A549 (cell line): ENCODE data around the gene ARHGAP42. TPM values are rescaled to one million over a fixed set of nuclear protein-coding genes. Genes with fewer than 3 reads are reported as not detected.

Source experiments
- ATAC-seq, 2 experiments: fragments of 200-7000 bp in 1 of 2; fragments of >200 bp in 1 of 2; cut with Nextera tagmentation in 1 of 2; cut with Tn5 transposase in 1 of 2; 3 replicates each; pipeline versions ENCODE4 v1.8.0 to v1.9.1; 2018 to 2020; ENCODE audit warnings: mild to moderate bottlenecking in 1 of 2, moderate library complexity in 1 of 2
- CTCF ChIA-PET: fragments of 300-600 bp; sonication (Branson Sonifier 250); formaldehyde crosslinking; extraction: SDS; loops from one replicate; lab custom pipeline; 2021; ENCODE audit warnings: antibody characterized with exemption, inconsistent platforms; lab: Yijun Ruan, JAX
- POLR2A ChIA-PET: fragments of 350-600 bp; formaldehyde crosslinking; extraction: SDS; loops from one replicate; lab custom pipeline; 2021; ENCODE audit warnings: antibody characterized with exemption, inconsistent platforms; lab: Yijun Ruan, JAX
- DNase-seq, 2 experiments: peaks; one replicate each; pipeline versions ENCODE4 v3.0.0 to v3.0.0-alpha.2; 2011 to 2016; ENCODE audit warnings: low read depth in 1 of 2, low spot score in 1 of 2
- FAIRE-seq: peaks from 2 replicates; lab custom pipeline; 2011; peaks lifted over from hg19 to GRCh38; lab: Jason Lieb, UNC
- H3K27ac ChIP-seq, 2 experiments: fragments of >200 bp; sonication (Bioruptor Twin); formaldehyde crosslinking; 3 replicates each; pipeline ENCODE4 v1.5.1; 2016 to 2017
- H3K4me1 ChIP-seq: fragments of >200 bp; sonication (Bioruptor Twin); formaldehyde crosslinking; 3 replicates; pipeline ENCODE4 v1.6.1; 2016
- H3K4me2 ChIP-seq: fragments of >200 bp; sonication (Bioruptor Twin); formaldehyde crosslinking; 3 replicates; pipeline ENCODE4 v1.6.1; 2016
- H3K4me3 ChIP-seq: fragments of >200 bp; sonication (Bioruptor Twin); formaldehyde crosslinking; 3 replicates; pipeline ENCODE4 v1.5.1; 2016
- H3K9me3 ChIP-seq: fragments of >200 bp; sonication (Bioruptor Twin); formaldehyde crosslinking; 3 replicates; pipeline ENCODE4 v1.6.1; 2016
- CEBPB ChIP-seq, 2 experiments: fragments of >200 bp in 1 of 2; sonication (Bioruptor Twin) in 1 of 2; formaldehyde crosslinking in 1 of 2; IDR thresholded peaks; 2 replicates each; pipeline ENCODE4 v1.6.1; 2012 to 2016
- CTCF ChIP-seq: fragments of >200 bp; sonication (Bioruptor Twin); formaldehyde crosslinking; IDR thresholded peaks from 3 replicates; pipeline ENCODE4 v1.5.1; 2016
- FOSB ChIP-seq: fragments of 250-450 bp; sonication (Bioruptor Pico); IDR thresholded peaks from 2 replicates; pipeline ENCODE4 v1.5.0; 2020; ENCODE audit warnings: mild to moderate bottlenecking, moderate library complexity
- FOXS1 ChIP-seq: fragments of 250-450 bp; sonication (Bioruptor Pico); IDR thresholded peaks from 2 replicates; pipeline ENCODE4 v1.5.0; 2020; ENCODE audit warnings: mild to moderate bottlenecking, moderate library complexity
- GATA3 ChIP-seq: IDR thresholded peaks from 2 replicates; pipeline ENCODE4 v1.6.1; 2012; ENCODE audit warnings: borderline replicate concordance
- HOXB5 ChIP-seq: fragments of 250-450 bp; sonication (Bioruptor Pico); IDR thresholded peaks from 2 replicates; pipeline ENCODE4 v1.5.0; 2020; ENCODE audit warnings: mild to moderate bottlenecking, moderate library complexity
- KDM1A ChIP-seq: fragments of 200-600 bp; sonication (generic); IDR thresholded peaks from 2 replicates; pipeline ENCODE4 v1.6.1; 2016; ENCODE audit warnings: low read depth, mild to moderate bottlenecking
- KDM5A ChIP-seq: fragments of 200-600 bp; sonication (generic); IDR thresholded peaks from 2 replicates; pipeline ENCODE4 v1.6.1; 2016; ENCODE audit warnings: antibody characterized with exemption, mild to moderate bottlenecking
- MAX ChIP-seq: IDR thresholded peaks from 2 replicates; pipeline ENCODE4 v1.6.1; 2012
- MYC ChIP-seq: IDR thresholded peaks from 2 replicates; pipeline ENCODE4 v1.6.1; 2012; ENCODE audit warnings: mild to moderate bottlenecking, inconsistent platforms, low read length, improper control_type of control experiment, borderline replicate concordance
- NFE2L2 ChIP-seq: fragments of 150-350 bp; conservative IDR thresholded peaks from 2 replicates; pipeline ENCODE4 v1.6.1; 2014; ENCODE audit warnings: low read length
- NR3C1 ChIP-seq: fragments of >200 bp; sonication (Bioruptor Twin); formaldehyde crosslinking; IDR thresholded peaks from 3 replicates; pipeline ENCODE4 v1.6.1; 2017
- PHF8 ChIP-seq: fragments of 200-600 bp; sonication (generic); IDR thresholded peaks from 2 replicates; pipeline ENCODE4 v1.6.1; 2016; ENCODE audit warnings: low read depth, mild to moderate bottlenecking, antibody characterized with exemption, moderate library complexity, borderline replicate concordance
- POLR2A ChIP-seq: IDR thresholded peaks from 2 replicates; pipeline ENCODE4 v1.6.1; 2012; ENCODE audit warnings: mild to moderate bottlenecking, low read length
- RAD21 ChIP-seq, 2 experiments: fragments of >200 bp in 1 of 2; sonication (Bioruptor Twin) in 1 of 2; formaldehyde crosslinking in 1 of 2; IDR thresholded peaks in 1 of 2; conservative IDR thresholded peaks in 1 of 2; 2 replicates in 1 of 2; 3 replicates in 1 of 2; pipeline ENCODE4 v1.6.1; 2012 to 2018; ENCODE audit warnings: inconsistent platforms in 1 of 2
- RCOR1 ChIP-seq: fragments of 150-350 bp; IDR thresholded peaks from 2 replicates; pipeline ENCODE4 v1.6.1; 2014; ENCODE audit warnings: antibody characterized with exemption, low read length, low read depth
- REST ChIP-seq: fragments of 200-600 bp; sonication (generic); IDR thresholded peaks from 2 replicates; pipeline ENCODE4 v1.6.1; 2016; ENCODE audit warnings: antibody characterized with exemption, mild to moderate bottlenecking, moderate library complexity
- RNF2 ChIP-seq: fragments of 200-600 bp; sonication (generic); IDR thresholded peaks from 2 replicates; pipeline ENCODE4 v1.6.1; 2016; ENCODE audit warnings: low read depth, mild to moderate bottlenecking, antibody characterized with exemption, moderate library complexity, borderline replicate concordance
- USF2 ChIP-seq: fragments of 450-650 bp; IDR thresholded peaks from 2 replicates; pipeline ENCODE4 v1.6.1; 2014; ENCODE audit warnings: antibody characterized with exemption
- ZC3H11A ChIP-seq: fragments of 450-650 bp; IDR thresholded peaks from 2 replicates; pipeline ENCODE4 v1.6.1; 2014; ENCODE audit warnings: antibody characterized with exemption, mild to moderate bottlenecking
- ZFP36 ChIP-seq: fragments of 450-650 bp; IDR thresholded peaks from 2 replicates; pipeline ENCODE4 v1.6.1; 2014; ENCODE audit warnings: borderline replicate concordance; ENCODE audit not compliant: partially characterized antibody
- ZNF302 ChIP-seq: fragments of 250-450 bp; sonication (Bioruptor Pico); IDR thresholded peaks from 2 replicates; pipeline ENCODE4 v1.9.0; 2021; ENCODE audit warnings: inconsistent platforms, mild to moderate bottlenecking, moderate library complexity
- ZSCAN20 ChIP-seq: fragments of 250-450 bp; sonication (Bioruptor Pico); IDR thresholded peaks from 2 replicates; pipeline ENCODE4 v1.8.0; 2022; ENCODE audit warnings: mild to moderate bottlenecking, moderate library complexity
- WGBS: methylation state at CpG from one replicate; pipeline ENCODE4 v1.1.6; 2017; ENCODE audit errors: missing lambda C conversion rate; 5-methylcytosine and 5-hydroxymethylcytosine counted together
- polyA plus RNA-seq, 4 experiments: library from polyadenylated mRNA; depleted of rRNA in 3 of 4; stranded (reverse); fragments of >200 nt; fragmentation: RNase III in 1 of 4; extraction: RNeasy Plus Mini Kit Qiagen cat#74134 plus additional on column Dnase treatment in 1 of 4; gene quantifications; 2 replicates in 3 of 4; 3 replicates in 1 of 4; pipeline ENCODE4 v1.2.3, GENCODE V29; 2011 to 2017

ARHGAP42 gene
- polyA plus RNA-seq, 2 of the 4 experiments (the other 2 are of a cell fraction) = 5.1 to 17.0 TPM

- no peak for DNase-seq
- Histone ChIP-seq H3K27ac (no peak overlapping the region), H3K4me1 (peaks cover 7% of the 10 kb centered on the region; the same call in 1 of the 3 replicates), H3K4me2 (no peak overlapping the region), H3K9me3 (no peaks in the 10 kb centered on the region), H3K4me3 (no peak overlapping the region)
- 53% methylated on average over 1 of the region's 1 CpG for WGBS
- ATAC-seq = no peak
- ChIA-PET POLR2A (no interaction called here), CTCF (no interaction called here)
- FAIRE-seq = no peak
- TF ChIP-seq RCOR1 (no peak), CTCF (no peak)
Observed at GRCh38 chr11:100640646-100641045, 46.4 kb upstream of the ARHGAP42 start.

GRCh38 chr11:100641456-100641855, 45.6 kb upstream of the ARHGAP42 start:
- DNase-seq (no peak), FAIRE-seq (no peak), ATAC-seq (no peak)
- ChIA-PET POLR2A (no interaction called here), CTCF (no interaction called here)
- no peak overlapping the region for H3K4me3 ChIP-seq
- no peak overlapping the region for H3K27ac ChIP-seq
- TF ChIP-seq MYC = no peak
- TF ChIP-seq ZFP36 = no peak
- no peak for TF ChIP-seq FOXS1
- TF ChIP-seq HOXB5 (CRISPR knock-in tag) = no peak
- no peak for TF ChIP-seq REST
- TF ChIP-seq ZC3H11A = no peak
- TF ChIP-seq GATA3 = no peak
- no peak overlapping the region for H3K4me2 ChIP-seq
- 64% methylated on average over 5 of the region's 5 CpGs for WGBS
- H3K9me3 ChIP-seq = no peaks in the 10 kb centered on the region
- peaks cover 7% of the 10 kb centered on the region; the same call in 1 of the 3 replicates for H3K4me1 ChIP-seq

- CTCF ChIA-PET = interaction anchor here (1.5 kb wide), 1 partner anchor 70 kb away, joined by 3 read pairs; no protein-coding TSS in a partner anchor
- 48% methylated on average over 2 of the region's 2 CpGs for WGBS
- DNase-seq (no peak), ATAC-seq (no peak), FAIRE-seq (no peak)
- no peak overlapping the region for H3K4me2 ChIP-seq
- TF ChIP-seq CEBPB (IDR thresholded peaks at IDR 0.05) (no peak), HOXB5 (CRISPR knock-in tag) (no peak), MAX (no peak), ZSCAN20 (CRISPR knock-in tag) (no peak), RCOR1 (no peak), USF2 (no peak), POLR2A (no peak), GATA3 (no peak), RNF2 (no peak), NFE2L2 (no peak), KDM5A (no peak), ZNF302 (no peak), KDM1A (no peak), FOSB (CRISPR knock-in tag) (no peak), PHF8 (no peak), RAD21 (conservative IDR thresholded peaks at IDR 0.05 in 1 of 2, IDR thresholded peaks at IDR 0.05 in 1 of 2) (no peak), NR3C1 (no peak)
- H3K4me1 ChIP-seq = no peaks in the 10 kb centered on the region
- H3K4me3 ChIP-seq = no peak overlapping the region
- POLR2A ChIA-PET = no interaction called here
- no peak overlapping the region for H3K27ac ChIP-seq
- no peaks in the 10 kb centered on the region for H3K9me3 ChIP-seq
Observed at GRCh38 chr11:100646545-100646944, 40.5 kb upstream of the ARHGAP42 start.
